NCI-H1105 treated with DMSO at 0.1 percent for 48 hours (cell line): Measurements from ENCODE around the gene USH1C.

Experiments
- DNase-seq: peaks from one replicate; lab custom pipeline; 2025; lab: John Stamatoyannopoulos, UW

USH1C gene

DNA sequence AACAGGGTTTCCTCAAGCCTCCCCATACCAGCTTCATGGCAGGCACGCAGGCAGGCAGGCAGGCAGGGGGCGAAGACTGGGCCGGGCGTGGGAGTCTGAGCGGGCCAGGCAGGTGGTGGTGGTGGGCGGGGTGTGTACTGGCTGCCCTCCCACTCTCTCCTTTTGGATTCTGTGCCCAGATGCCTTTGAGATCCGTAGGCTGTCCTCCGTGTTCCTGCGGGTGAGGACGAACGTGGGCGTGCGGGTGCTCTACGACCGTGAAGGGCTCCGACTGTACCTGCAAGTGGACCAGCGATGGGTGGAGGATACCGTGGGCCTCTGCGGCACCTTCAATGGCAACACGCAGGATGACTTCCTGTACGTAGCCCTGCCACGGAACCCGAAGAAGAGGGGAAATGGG lies 25.8 kb upstream of the USH1C start:
- DNase-seq: no peak

DNA sequence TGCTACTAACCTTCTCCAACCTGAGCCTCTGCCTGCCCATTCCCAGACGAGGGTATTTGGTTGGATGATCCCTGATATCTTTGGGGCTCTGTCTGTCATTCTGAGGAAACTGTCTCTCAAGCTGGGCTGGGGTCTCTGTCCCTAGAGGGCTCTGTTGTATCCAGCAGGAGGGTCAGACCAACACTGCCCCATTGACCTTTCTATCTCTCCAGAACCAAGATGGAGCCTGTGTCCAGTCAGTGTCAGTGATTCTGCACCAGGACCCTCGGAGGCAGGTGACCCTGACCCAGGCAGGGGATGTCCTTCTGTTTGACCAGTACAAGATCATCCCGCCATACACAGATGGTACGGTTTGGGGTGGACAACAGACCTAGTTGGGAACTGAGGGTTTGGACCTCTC lies 24.7 kb upstream of the USH1C start:
- no peak for DNase-seq

DNA sequence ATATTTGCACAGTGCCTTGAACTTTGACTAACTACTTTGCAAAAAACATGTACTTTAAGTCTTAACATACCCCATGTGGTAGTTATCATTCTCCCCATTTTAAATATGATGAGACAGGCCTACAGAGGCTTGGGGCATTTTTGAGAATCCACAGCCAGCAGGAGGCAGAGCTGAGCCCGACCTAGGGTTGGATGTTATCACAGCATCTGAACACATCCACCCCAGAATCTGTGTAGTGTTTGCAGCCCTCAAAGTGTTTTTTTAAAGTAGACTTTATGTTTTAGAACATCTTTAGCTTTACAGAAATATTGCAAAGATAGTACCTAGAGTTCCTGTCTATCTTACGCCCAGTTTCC lies 20.4 kb upstream of the USH1C start:
- no peak for DNase-seq

DNA sequence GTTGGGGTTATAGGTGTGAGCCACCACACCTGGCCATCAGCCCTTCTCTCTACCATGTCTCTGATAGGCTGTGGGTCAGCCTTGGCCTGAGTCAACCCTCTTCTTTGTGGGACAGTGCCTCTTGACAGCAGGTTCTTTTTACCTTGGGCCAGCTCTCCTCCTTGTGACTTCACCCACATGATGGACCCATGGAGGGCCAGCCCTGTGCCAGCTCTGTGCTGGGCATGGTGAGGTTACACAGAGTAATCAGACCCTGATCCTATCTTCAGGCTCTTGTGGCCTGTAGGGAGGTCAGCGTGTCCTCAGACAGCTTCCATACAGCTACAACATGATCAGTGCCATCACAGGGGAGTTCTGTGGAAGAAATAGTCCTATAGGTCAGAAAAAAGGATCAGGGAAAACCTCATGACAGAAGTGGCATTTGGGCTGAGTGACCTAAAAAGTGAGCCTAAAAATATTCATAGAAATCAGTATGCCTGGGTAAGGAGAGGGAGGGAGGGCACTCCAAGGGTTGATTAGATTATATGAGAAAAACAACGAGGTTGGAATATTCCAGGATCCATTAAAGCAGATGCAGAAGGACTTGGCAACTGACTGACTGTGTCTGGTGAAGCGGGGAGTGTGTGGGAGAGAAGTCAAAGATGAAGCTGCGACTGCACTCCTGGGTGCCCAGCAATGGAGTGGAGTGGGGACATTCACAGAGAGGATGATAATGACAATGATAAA lies 19.9 kb upstream of the USH1C start:
- DNase-seq: no peak

DNA sequence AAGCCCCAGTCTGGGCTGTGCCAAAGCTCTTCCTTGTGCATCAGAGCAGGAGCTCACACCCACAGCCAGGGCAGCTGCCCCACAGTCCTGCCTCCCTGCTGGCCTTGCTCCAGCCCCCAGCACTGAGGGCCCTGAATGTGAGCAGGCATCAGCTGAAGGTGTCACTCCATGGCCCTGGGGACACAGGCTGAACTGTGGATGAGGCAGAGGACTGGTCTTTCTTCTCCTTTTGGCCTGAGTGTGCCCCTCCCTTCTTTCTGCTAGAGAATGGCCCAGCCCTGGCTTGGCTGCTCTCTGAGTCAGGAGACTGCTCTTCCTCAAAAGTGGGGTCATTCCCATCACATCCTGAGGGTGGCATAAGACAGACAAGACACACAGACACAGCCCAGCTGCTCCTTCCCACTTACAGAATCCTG lies 19.0 kb upstream of the USH1C start:
- DNase-seq: no peak

DNA sequence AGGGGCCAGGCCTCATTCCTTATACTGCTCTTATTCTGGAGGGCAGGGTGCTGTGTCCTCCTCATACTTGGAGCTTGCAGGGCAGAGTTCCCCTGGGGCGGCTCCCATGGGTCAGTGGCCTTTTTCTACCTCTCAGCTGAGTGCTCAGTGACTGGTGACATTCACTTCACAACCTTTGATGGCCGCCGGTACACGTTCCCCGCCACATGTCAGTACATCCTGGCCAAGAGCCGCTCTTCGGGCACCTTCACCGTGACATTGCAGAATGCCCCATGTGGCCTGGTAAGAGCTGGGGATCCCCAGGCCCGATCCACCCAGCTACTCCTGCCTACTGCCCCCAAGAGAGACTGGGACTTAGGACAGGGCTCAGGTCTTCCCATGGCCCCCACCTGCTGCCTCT lies 17.3 kb upstream of the USH1C start:
- DNase-seq: no peak

DNA sequence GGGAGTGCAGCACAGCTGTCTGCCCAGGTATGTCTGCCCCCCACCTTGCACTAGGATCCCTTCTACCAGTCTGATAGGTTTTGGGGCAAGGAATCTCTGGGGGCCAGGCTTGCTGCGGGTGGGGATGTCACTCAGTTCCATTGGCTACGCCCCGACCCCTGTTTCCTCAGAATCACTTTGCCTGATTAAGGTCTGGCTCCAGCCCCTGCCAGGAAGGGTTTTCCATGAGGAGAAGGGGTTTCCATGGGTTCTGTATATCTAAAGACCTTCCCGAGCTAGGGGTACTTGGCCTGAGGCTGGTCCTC lies 16.8 kb upstream of the USH1C start:
- DNase-seq: no peak

DNA sequence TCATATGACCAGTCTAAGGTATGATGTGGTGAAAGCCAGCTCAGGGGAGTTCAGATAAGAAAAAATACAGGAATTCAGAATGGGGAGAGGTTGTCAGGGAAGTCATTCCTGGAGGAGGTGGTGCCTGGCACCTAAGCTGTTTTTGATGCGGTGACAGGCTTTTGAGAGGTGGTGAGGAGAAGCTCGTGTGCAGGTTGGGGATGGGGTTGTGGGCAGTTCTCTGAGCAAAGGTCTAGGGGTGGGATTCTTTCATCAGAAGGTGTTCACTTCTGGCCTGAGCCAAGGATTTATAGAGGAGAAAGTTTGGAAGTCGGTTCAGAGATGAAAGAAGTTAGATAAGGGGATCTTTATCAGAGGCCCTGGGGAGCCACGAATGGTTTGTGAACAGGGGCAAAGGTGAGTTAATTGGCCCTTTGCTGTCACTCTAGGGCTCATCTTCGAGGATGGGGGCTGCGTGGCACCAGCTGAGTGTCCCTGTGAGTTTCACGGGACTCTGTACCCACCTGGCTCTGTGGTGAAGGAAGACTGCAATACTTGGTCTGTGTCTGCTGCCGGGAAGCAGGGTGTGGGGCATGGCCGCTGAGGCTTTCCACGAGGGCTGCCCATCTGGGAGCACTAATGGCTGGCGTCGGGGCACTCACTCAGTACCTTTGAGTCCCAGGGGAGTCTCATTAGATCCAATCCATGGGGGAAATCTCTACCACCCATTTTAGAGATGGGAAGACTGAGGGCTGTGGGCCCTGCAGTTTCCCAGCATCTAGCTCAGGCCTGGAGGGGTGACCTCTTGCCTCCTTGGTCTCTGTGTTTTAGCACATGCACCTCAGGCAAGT lies 16.3 kb upstream of the USH1C start:
- no peak for DNase-seq

DNA sequence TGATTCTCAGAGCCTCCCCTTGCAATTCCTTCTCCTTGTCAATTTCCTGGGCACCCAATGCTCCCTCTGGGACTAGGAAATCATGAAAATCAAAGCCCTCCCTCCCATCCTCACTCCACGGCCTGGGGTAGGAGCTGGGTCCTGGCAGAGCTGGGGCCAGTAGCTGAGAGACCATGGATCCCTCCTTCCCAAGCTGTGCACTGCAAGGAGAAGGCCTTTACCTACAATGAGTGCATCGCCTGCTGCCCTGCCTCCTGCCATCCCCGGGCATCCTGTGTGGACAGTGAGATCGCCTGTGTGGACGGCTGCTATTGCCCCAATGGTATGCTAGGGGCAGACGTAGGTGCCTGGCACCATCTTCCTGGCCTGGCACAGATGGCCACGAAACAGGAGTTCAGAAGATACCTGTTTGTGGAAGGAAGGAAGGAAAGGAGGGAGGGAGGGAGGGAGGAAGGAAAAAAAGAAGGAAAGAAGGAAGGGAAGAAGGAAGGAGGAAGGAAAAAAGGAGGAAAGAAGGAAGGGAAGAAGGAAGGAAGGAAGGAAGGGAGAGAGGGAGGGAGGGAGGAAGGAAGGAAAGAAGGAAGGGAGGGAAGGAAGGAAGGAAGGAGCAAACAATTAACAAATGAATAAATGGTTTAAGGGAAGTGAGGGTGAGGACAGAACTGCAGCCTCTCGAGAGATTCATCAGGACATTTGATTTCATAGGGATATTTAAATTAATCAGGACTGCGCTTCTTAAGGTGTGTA lies 15.3 kb upstream of the USH1C start:
- DNase-seq: no peak

DNA sequence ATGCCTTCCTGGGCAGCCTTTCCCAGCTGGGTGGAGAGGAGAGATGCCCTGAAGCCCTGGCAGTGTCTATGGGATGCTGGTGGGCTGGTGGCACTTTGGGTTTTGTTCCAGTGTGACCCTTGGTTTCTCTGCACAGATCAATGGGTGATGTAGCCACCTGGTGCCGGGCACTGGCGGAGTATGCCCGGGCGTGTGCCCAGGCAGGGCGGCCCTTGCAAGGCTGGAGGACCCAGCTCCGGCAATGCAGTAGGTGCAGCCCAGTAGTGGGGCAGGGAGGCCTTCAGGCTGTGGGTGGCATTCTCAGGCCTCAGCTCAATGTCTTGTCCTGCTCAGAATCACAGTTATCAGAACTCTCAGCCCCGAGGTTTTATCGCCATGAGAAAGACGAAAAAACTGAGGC lies 14.7 kb upstream of the USH1C start:
- no peak for DNase-seq

DNA sequence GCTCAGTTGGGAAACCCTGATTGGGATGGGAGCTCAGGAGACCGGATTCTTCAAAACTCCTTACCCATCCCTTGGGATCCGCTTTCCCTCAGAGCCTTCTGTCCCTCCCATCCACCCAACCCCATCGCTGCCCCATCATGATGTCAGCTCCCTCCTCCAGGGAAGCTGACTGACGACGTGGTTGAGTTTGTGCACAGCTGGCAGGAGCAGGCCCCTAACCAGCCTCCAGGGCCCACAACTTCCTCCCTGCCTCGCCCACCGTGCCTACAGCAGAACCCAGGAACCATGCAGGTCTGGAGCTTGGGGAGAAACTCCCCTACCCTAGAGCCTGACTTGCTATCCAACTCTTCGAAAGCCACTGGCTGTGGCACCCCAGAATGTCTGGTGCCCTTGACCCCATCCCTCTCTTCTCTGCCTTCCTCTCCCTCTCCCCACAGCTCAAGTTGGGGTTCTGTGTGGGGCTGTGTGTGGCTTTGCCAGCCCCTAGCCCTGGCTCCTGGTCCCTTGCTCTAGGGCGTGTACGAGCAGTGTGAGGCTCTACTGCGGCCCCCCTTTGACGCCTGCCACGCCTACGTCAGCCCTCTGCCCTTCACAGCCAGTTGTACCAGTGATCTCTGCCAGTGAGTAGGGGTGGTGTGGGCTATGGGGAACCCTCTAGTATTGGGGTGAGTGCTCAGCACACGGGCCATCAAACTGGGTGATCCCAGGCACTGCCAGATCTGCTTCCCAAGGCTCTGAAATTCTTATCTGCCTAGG lies 14.0 kb upstream of the USH1C start:
- DNase-seq: no peak

DNA sequence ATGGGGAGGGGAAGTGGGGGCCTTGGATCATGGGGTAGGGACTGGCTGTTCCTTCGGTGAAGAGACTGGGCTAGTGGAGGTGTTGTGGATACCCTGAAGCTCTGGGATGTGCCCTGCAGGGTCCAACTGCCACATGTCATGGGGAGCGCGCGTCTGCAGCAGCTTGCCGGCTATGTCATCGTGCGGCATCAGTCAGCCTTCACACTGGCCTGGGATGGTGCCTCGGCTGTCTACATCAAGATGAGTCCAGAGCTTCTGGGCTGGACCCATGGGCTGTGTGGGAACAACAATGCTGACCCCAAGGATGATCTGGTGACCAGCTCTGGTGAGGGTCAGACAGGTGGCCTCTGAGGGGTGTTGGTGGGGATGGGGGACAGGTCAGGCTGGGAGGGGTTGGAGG lies 12.8 kb upstream of the USH1C start:
- DNase-seq: no peak

DNA sequence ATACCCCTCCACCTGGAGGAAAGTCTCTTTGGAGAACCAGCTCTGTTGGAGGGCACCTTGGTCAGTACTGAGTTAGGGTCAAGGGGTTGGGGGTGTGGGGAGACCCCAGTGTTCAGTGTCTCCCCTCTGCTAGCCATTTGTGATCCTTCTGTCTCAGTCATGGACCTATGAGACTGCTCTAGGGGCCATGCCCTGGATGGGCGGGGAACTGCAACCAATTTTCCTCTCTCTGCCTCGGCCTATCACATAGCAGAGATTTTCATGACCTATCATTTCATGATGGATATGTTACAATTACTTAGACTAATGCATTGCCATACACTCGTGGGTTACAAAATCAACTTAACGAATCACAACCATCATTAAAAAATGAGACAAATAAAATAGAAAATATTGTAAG lies 10.3 kb upstream of the USH1C start:
- DNase-seq: no peak

DNA sequence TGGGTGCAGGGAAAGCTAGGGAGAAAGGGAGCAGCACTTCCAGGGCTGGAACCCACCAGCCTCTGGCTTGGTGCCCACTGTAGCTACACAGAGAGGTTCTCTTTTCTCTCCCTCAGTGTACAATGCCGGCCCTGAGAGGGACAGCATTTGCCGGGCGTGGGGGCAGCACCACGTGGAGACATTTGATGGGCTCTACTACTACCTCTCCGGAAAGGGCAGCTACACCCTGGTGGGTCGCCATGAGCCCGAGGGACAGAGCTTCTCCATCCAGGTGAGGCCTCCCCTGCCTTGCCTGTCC lies 9.0 kb upstream of the USH1C start:
- DNase-seq: no peak

DNA sequence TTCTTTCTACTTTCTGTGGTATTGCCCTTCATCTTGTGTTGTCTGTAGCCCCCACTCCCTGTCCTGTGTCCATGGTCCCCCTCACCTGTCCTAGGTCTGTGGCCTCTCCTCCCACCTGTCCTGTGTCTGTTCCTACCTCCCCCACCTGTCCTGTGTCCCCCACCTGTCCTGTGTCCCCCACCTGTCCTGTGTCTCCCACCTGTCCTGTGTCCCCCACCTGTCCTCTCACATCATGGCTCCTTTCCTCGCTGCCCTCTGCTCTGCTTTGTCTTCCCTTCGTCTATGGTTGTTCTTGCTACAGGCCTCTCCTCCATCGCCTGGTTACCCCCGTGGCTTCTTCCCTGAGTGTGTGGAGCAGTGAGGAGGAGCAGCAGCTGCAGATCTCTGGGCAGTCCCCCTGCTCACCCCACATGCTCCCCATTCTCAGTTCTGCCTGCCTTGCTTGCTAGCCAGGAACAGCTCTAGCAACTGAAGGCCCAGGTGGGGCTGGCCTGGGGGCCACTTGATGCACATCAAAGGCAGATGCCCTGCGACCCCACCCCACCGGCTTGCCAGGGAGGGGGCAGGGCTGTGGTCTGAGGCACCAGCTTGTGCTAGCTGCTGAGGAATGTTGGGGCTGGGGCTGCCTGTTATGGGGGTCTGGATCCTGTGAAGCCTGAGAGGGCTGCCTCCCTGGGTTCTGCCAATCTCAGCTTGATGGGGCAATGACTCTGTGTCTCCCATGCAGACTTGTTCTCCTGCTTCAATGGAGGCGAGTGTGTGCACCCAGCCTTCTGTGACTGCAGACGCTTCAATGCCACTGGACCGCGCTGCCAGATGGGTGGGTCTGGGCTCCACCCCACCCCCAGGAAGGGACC lies 8.4 kb upstream of the USH1C start:
- no peak for DNase-seq

DNA sequence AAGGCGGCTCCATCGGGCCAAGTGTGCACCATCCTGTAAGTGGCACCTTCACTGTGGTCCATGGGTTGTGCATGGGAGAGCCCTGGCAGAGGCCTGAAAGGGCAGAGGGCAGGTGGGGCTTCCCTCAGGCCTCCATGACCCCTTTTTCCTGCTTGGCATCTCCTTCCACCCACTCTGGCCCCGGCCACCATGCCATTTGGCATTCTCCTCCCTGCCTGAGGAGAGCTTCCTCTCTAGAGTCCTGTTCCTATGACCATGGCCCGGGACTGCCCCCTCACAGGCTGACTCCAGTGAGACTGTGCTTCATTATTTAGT lies 7.8 kb upstream of the USH1C start:
- no peak for DNase-seq

DNA sequence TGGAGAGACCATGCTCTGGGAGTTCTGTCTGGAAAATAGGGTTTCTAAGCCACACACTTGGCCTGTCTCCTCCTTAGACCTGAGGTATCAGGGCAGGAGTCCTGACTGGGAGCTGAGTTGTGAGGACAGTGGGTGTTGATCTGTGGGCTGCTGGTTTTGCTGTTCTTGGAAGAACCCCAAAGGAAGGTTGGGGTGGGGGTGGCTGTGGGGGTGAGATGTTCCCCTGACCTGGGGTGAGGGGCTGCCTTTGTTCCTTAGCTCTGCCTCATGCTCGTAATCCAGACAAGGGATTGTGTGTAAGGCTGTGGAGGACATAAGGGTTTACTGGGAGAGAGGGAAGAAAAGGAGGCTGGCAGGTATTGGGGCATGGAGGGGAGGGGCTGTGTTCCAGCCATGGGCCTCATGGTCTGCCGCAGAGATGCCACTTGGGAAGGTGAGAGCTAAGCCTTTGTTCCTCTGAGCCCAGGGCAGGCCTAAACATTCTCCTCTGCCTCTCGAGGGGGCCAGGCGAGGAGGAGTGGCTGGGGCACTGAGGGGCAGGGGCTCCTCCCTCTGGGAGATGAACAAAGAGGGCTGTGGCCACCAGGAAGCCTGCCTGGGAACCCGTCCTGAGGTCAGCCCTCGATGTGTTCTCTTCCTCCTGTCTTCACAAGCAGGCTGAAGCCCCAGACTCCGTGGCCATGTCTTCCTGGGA lies 7.3 kb upstream of the USH1C start:
- no peak for DNase-seq

DNA sequence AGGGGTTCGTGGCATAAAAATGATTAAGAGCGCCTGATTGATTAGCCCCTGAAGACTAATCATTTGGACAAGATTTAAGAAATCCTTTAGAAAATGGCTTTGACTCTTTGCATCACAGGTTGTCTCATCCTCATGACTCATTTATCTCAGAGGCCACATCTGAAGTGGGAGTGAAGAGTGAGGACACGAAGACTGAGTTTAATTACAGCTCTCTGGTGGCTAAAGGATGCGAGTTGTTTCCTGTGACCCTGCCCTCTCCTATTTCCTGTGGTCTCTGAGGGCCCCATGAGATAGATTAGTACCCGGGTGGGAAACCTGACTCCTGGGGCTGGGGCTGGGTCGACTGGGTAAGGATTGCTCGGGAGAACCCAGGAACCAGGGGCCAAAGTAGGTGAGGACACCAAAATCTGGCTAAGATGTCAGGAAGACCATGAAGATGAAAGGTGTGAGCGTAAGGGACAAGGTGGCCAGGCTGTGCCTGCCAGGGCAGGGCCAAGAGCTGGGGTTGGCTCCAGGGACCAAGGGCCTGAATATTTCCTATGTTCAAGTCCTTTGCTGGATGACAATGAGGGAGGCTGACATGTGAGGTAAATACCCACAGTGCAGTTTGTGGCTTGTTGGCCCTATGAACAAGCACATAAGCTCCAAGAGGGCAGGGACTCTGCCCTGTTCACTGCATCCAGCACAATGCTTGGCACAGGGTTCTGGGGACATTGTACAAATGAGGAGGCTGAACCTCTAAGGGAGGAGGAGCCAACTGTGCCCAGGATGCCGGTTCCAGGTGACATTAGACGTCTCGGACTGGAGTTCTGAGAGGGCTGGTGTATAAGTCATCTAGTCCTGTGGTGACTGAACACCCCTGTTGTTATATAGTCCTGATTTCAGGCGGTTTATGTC lies 6.5 kb upstream of the USH1C start:
- no peak for DNase-seq

DNA sequence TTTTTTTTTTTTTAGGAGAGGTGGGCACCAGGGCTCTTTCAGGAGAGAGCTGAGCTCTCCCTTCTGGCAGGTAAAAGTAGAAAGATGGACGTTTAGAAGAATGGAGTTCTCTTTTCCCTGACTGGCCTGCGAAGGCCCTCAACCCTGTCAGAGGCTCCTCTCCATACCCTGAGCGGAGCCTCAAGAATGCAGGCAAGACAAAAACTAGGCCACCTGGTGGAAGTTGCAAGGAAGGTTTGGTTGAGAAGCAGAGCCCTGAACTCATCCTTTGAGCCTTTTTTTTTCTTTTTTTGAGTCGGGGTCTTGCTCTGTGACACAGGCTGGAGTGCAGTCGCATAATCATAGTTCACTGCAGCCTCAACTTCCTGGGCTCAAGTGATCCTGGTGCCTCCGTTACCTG lies 4.2 kb upstream of the USH1C start:
- DNase-seq: no peak

DNA sequence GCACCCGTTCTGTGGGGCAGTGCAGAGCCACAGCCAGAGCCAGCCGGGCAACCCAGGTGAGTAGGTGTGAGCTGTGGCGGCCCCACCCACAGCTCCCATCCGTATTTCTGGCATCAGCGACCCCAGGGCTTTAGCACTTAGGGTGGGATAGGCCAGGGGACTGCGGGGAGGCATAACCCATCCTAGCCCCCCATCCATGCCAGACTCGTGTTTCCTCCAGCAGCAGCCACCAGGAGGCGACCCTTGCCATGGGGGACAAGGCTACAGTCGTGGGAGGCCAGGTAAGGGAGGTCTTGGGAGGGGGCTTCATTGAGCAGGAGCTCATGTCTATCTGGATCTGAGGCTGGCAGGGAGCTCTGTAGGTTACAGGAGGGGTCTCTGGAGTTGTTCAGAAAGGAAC lies 3.7 kb upstream of the USH1C start:
- no peak for DNase-seq
